ENCODE data around the gene CLCNKB. TPM values are rescaled to one million over a fixed set of nuclear protein-coding genes. Genes with fewer than 3 reads are reported as not detected.
A peak's percentile ranks its signal among the peaks of the same experiment; 100 is the strongest.

CLCNKB gene
- total and polyA plus RNA-seq, 2 experiments from 2014 or later = 24.8 to 55.6 TPM

- H3K27ac ChIP-seq = no peak overlapping the region
- DNase-seq (ENCODE audit: low read depth in 1 of 2, low spot score in 1 of 2) = no peak
- H3K36me3 ChIP-seq = no peaks in the 10 kb centered on the region
- no peak for TF ChIP-seq CTCF (IDR thresholded peaks at IDR 0.05; ENCODE audit: low read depth, low read length)
- no peaks in the 10 kb centered on the region for H3K27me3 ChIP-seq
- no peak overlapping the region for H3K4me3 ChIP-seq
- no peaks in the 10 kb centered on the region for H3K4me1 ChIP-seq (ENCODE audit: low read depth)
- no peaks in the 10 kb centered on the region for H3K9me3 ChIP-seq (ENCODE audit: low read depth)
Measured at GRCh38 chr1:16043950-16044349, 368 bp downstream of the CLCNKB start.

- no peak overlapping the region for H3K27ac ChIP-seq
- H3K4me3 ChIP-seq = no peak overlapping the region
- H3K27me3 ChIP-seq = no peaks in the 10 kb centered on the region
- peaks cover 9% of the 10 kb centered on the region for H3K4me1 ChIP-seq (ENCODE audit: low read depth)
- no peaks in the 10 kb centered on the region for H3K9me3 ChIP-seq (ENCODE audit: low read depth)
- TF ChIP-seq CTCF (IDR thresholded peaks at IDR 0.05; ENCODE audit: low read depth, low read length) = no peak
- no peaks in the 10 kb centered on the region for H3K36me3 ChIP-seq
- peak in 1 of 2 donors; percentile 25 for DNase-seq (ENCODE audit: low read depth in 1 of 2, low spot score in 1 of 2)
Measured at GRCh38 chr1:16046842-16047241, 3.3 kb downstream of the CLCNKB start.

GRCh38 chr1:16047791-16048475, 4.4 kb downstream of the CLCNKB start:
- H3K36me3 ChIP-seq = no peaks in the 10 kb centered on the region
- TF ChIP-seq CTCF (IDR thresholded peaks at IDR 0.05; ENCODE audit: low read depth, low read length) = no peak
- H3K4me3 ChIP-seq = no peak overlapping the region
- H3K27ac ChIP-seq = no peak overlapping the region
- H3K27me3 ChIP-seq = no peaks in the 10 kb centered on the region
- peaks cover 9% of the 10 kb centered on the region for H3K4me1 ChIP-seq (ENCODE audit: low read depth)
- no peaks in the 10 kb centered on the region for H3K9me3 ChIP-seq (ENCODE audit: low read depth)
- no peak for DNase-seq (ENCODE audit: low read depth in 1 of 2, low spot score in 1 of 2)

DNA sequence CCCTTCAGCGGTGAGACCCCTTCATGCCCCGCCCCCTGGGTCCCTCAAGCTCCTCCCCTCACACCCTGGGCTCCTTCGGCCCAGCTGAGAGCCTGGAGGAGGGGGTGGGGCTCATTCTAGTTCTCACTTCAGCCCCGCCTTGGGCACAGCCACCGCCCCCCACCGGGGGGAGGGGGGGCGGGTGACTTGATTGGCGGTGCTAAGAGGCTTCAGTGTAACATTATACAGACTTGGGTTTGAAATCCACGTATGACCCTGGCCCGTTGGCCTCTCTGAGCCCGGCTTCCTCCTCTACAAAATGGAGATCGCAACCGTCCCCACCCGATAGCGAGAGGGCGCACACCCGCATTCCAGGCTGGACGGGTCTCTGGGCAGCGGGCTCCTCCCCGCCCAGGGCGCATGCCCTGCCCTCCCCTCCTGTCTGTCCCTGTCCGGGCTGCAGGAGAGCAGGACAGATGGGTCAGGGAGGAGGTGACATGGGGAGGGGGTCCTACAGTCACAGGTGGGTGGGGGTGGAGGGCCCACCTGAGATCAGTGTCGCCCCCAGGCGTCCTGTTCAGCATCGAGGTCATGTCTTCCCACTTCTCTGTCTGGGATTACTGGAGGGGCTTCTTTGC, 5.1 kb downstream of the CLCNKB start:
- H3K4me3 ChIP-seq = peak overlapping the region; percentile 27
- H3K27ac ChIP-seq = peak overlapping the region; percentile 82
- DNase-seq (ENCODE audit: low read depth in 1 of 2, low spot score in 1 of 2) = peak; percentile 64 to 98
- H3K9me3 ChIP-seq (ENCODE audit: low read depth) = no peaks in the 10 kb centered on the region
- no peaks in the 10 kb centered on the region for H3K36me3 ChIP-seq
- H3K4me1 ChIP-seq (ENCODE audit: low read depth) = peaks cover 9% of the 10 kb centered on the region
- peak; percentile 12 for TF ChIP-seq CTCF (IDR thresholded peaks at IDR 0.05; ENCODE audit: low read depth, low read length)
- no peaks in the 10 kb centered on the region for H3K27me3 ChIP-seq

- Histone ChIP-seq H3K9me3 (ENCODE audit: low read depth) (no peaks in the 10 kb centered on the region), H3K36me3 (no peaks in the 10 kb centered on the region), H3K4me1 (ENCODE audit: low read depth) (peaks cover 9% of the 10 kb centered on the region), H3K27me3 (no peaks in the 10 kb centered on the region), H3K4me3 (no peak overlapping the region), H3K27ac (no peak overlapping the region)
- DNase-seq (ENCODE audit: low read depth in 1 of 2, low spot score in 1 of 2) = no peak
- no peak for TF ChIP-seq CTCF (IDR thresholded peaks at IDR 0.05; ENCODE audit: low read depth, low read length)
Measured at GRCh38 chr1:16050328-16050727, 6.7 kb downstream of the CLCNKB start.

Measured in cardiac muscle cell (in vitro differentiated cells and primary cell).